ENCODE data around the gene DCST2.

Gene DCST2

GRCh38 chr1:154971341-154971998 lies 62.1 kb downstream of the DCST2 start:
- peaks cover 28% of the 10 kb centered on the region for H3K36me3 ChIP-seq
- H3K9me3 ChIP-seq = no peaks in the 10 kb centered on the region
- no peak overlapping the region for H3K4me3 ChIP-seq (ENCODE audit: low read depth in 1 of 2, low read length in 1 of 2)
- H3K4me1 ChIP-seq (ENCODE audit: control insufficient read depth in 1 of 2, insufficient read depth in 1 of 2, low read depth in 1 of 2, low read length in 1 of 2) = peaks cover 56 to 58% of the 10 kb centered on the region in 2 experiments
- H3K27ac ChIP-seq = peak overlapping the region; percentile 69
- no peaks in the 10 kb centered on the region for H3K27me3 ChIP-seq
- TF ChIP-seq CTCF (IDR thresholded peaks at IDR 0.05) = no peak

GRCh38 chr1:154970631-154971340 lies 62.8 kb downstream of the DCST2 start, which contains the start of gene SHC1:
TSS of gene SHC1 (minus strand) at chr1:154970747. CDS start at chr1:154970526, 221 bp downstream.
- peak within 1 kb of the TSS; percentile 69 for H3K27ac ChIP-seq
- H3K9me3 ChIP-seq = no peaks in the 10 kb centered on the region
- no peak for TF ChIP-seq CTCF (IDR thresholded peaks at IDR 0.05)
- H3K27me3 ChIP-seq = no peaks in the 10 kb centered on the region
- H3K36me3 ChIP-seq = peaks cover 35% of the 10 kb centered on the region
- peaks cover 50 to 51% of the 10 kb centered on the region in 2 experiments for H3K4me1 ChIP-seq (ENCODE audit: control insufficient read depth in 1 of 2, insufficient read depth in 1 of 2, low read depth in 1 of 2, low read length in 1 of 2)
- no peak within 1 kb of the TSS for H3K4me3 ChIP-seq (ENCODE audit: low read depth in 1 of 2, low read length in 1 of 2)

GRCh38 chr1:154969860-154970452 lies 63.6 kb downstream of the DCST2 start:
- peaks cover 41 to 42% of the 10 kb centered on the region in 2 experiments for H3K4me1 ChIP-seq (ENCODE audit: control insufficient read depth in 1 of 2, insufficient read depth in 1 of 2, low read depth in 1 of 2, low read length in 1 of 2)
- H3K27ac ChIP-seq = no peak overlapping the region
- H3K27me3 ChIP-seq = no peaks in the 10 kb centered on the region

GRCh38 chr1:154969246-154969645 lies 64.3 kb downstream of the DCST2 start:
- TF ChIP-seq CTCF (IDR thresholded peaks at IDR 0.05) = no peak
- Histone ChIP-seq H3K9me3 (no peaks in the 10 kb centered on the region), H3K4me3 (ENCODE audit: low read depth in 1 of 2, low read length in 1 of 2) (no peak overlapping the region), H3K27me3 (no peaks in the 10 kb centered on the region), H3K4me1 (ENCODE audit: control insufficient read depth in 1 of 2, insufficient read depth in 1 of 2, low read depth in 1 of 2, low read length in 1 of 2) (peaks cover 36 to 38% of the 10 kb centered on the region in 2 experiments), H3K27ac (no peak overlapping the region), H3K36me3 (peaks cover 50% of the 10 kb centered on the region)

More at GRCh38 chr1:154969860-154970452, 63.6 kb downstream of the DCST2 start:
- Histone ChIP-seq H3K4me3 (ENCODE audit: low read depth in 1 of 2, low read length in 1 of 2) (no peak overlapping the region), H3K36me3 (peaks cover 43% of the 10 kb centered on the region), H3K9me3 (no peaks in the 10 kb centered on the region)
- TF ChIP-seq CTCF (IDR thresholded peaks at IDR 0.05) = no peak

- no peak for TF ChIP-seq CTCF (IDR thresholded peaks at IDR 0.05)
- no peak overlapping the region for H3K27ac ChIP-seq
- H3K4me1 ChIP-seq (ENCODE audit: control insufficient read depth in 1 of 2, insufficient read depth in 1 of 2, low read depth in 1 of 2, low read length in 1 of 2) = peaks cover 34% of the 10 kb centered on the region in 2 experiments
- peaks cover 55% of the 10 kb centered on the region for H3K36me3 ChIP-seq
- H3K9me3 ChIP-seq = no peaks in the 10 kb centered on the region
- H3K4me3 ChIP-seq (ENCODE audit: low read depth in 1 of 2, low read length in 1 of 2) = no peak overlapping the region
- H3K27me3 ChIP-seq = no peaks in the 10 kb centered on the region
Measured at GRCh38 chr1:154968731-154969130, 64.8 kb downstream of the DCST2 start.
